NCI-H345 (cell line): ENCODE measurements around the gene DAPK1.
A peak's percentile ranks its signal among the peaks of the same experiment; 100 is the strongest.
"Not testable (repeated sequence)": the region's sequence is repeated elsewhere in the genome, so short reads cannot be mapped to it uniquely, and the experiment has no call there.

ENCODE experiments used
- DNase-seq: peaks from one replicate; lab custom pipeline; 2025; lab: John Stamatoyannopoulos, UW

DAPK1 gene

GRCh38 chr9:87543251-87543650, 45.6 kb downstream of the DAPK1 start:
- DNase-seq: no peak

DNA sequence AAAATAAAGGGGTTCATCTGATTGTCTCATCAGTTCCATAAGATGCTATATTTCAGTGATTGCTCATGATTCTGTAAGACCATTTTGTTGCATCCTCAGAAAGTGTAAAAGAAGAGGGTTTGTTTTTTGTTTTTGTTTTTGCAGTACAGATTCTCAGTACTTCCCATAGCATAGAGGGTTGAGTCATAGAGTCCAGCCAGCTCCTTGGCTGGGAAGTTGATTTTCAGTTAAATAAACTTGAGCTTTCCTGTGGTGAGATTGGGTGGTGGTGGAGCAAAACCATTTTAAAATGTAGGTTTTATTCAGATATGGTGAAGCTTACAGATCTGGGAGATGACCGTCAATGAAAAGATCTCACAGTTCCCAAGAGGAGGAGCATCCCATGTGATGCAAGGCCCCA, 48.2 kb downstream of the DAPK1 start:
- DNase-seq: no peak

- no peak for DNase-seq
Measured at GRCh38 chr9:87546704-87547103, 49.0 kb downstream of the DAPK1 start.

DNA sequence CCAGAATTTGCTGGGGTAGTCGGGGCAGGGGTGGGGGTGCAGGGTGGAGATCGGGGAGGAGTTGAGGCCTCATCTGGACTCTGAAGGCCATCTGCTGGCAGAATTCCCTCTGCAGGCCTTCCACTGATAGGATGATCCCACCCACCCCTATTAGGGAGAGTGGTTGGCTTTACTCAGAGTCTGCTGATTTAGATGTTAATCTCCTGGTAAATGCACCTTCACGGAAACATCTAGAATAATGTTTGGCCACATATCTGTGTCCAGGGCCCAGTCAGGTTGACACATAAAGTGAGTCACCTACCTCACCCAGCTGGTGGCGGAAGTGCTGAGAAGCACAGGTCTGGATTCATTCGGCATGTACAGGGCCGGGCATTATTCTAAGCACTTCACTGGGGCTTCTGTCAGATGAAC, 50.0 kb downstream of the DAPK1 start:
- DNase-seq: no peak

GRCh38 chr9:87548159-87548558, 50.5 kb downstream of the DAPK1 start:
- DNase-seq: no peak

DNA sequence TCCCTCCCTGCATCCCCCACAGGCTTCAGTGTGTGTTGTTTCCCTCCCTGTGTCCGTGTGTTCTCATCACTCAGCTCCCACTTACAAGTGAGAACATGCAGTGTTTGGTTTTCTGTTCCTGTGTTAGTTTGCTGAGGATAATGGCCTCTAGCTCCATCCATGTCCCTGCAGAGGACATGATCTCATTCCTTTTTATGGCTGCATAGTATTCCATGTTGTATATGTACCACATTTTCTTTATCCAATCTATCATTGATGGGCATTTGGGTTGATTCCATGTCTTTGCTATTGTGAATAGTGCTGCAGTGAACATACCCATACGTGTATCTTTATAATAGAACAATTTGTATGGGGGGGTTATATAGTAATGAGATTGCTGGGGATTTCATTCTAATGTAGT, 51.4 kb downstream of the DAPK1 start:
- not testable (repeated sequence) for DNase-seq

DNA sequence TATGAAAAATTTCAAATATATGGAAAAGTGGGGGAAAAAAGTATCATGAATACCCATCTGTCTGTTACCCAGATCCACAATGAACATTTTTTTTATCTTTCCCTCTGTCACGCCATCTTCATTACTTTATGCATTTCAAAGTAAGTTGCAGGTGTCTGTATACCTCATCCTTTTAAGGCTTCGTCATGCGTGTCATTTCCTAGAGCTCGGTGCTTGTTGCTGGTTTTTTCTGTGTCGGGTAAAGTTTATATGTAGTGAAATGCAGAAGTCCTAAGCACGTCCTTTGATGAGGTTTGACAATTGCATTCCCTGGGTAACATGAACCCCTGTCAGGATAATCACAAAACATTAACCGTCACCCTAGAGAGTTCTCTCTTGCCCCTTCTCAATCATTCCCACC, 52.1 kb downstream of the DAPK1 start:
- no peak for DNase-seq

GRCh38 chr9:87550253-87550954, 52.7 kb downstream of the DAPK1 start:
- no peak for DNase-seq

- no peak for DNase-seq
Measured at GRCh38 chr9:87551772-87552217, 54.1 kb downstream of the DAPK1 start.

DNA sequence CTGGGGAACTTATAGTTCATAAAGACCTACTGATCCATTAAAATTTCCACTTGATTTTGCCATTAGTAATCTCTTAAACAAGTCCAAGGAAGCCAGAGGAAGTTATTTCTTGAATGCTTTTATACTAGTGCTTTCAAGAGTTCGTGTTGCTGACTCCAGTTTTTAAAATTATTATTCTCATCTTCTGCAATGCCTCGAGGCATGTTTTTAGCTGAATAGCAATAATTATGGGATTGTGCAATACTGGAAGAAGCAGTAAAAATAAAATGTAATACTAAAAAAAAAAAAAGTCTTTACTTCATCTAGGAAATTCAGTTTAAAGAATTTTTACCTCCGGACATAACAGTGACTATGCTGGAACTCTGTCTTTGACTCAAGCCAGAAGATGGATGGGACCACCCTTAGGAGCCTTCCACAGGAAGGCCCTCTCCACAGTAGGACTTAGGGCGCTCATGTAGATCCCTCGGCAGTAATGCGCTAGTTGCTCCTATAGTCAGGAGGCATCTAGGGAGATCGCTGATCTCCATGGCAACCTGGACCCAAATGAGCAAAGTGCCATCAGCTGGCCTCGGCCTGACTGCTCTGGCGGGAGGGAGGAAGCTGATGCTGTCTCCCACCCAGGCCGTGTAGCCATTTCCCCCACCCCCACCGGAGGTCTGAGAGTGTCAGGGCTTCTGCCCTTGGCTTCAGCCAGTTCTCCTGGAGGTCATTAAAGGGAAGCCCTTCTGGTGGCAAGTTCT, 56.7 kb downstream of the DAPK1 start:
- DNase-seq: no peak

- DNase-seq: no peak
Measured at GRCh38 chr9:87554976-87555375, 57.3 kb downstream of the DAPK1 start.

GRCh38 chr9:87556039-87556438, 58.4 kb downstream of the DAPK1 start:
- DNase-seq: peak; percentile 77

GRCh38 chr9:87556821-87557220, 59.2 kb downstream of the DAPK1 start:
- DNase-seq: no peak

- no peak for DNase-seq
Measured at GRCh38 chr9:87557996-87558395, 60.3 kb downstream of the DAPK1 start.

- no peak for DNase-seq
Measured at GRCh38 chr9:87558606-87559190, 61.0 kb downstream of the DAPK1 start.

DNA sequence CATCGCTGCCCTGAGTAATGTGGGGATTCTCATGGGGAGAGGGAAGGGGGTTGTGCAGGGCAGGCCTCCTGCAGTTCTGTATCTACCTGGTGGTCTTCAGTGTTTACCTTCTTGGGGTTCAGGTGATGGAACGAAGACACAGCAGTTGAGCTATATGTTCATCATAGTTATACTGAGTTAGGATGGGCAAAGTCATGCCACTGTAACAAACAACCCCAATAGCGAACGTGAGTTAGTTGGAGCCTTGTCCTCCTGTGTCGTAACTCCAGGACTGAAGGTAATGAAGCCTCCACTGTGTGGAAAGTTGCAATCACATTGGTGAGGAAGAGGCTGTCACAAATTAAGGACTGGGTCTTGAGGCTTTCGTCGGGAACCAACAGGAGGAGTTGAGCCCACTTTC, 64.4 kb downstream of the DAPK1 start:
- no peak for DNase-seq

DNA sequence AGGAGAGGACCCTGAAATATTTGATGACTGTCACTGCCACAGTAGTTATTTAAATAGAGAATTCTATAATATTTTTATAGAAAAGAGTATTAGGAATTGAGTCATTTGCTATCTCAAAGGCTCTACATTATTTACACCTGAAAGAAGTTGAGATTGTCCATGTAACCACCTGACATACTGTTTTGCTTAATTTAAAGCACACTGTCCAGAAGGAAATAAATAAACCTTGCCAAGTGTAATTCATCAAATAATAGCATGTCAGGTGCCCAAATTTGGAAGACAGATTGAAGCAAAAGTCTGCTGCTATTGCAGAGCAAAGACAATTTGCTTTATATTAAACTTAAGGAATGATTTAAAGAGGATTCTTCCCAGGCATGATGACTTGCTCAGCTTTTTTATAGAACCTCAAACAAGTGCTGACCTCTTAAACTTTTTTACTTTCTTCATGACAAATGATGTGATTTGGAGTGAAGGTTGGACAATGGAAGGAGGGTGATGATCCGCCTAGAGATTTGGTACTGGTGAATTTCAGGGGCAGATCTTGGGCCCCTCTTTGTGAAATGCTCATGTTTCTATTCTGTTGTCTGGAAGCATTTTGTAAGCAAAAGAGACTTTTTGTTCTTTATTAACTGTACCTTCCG, 65.0 kb downstream of the DAPK1 start:
- DNase-seq: no peak

- no peak for DNase-seq
Measured at GRCh38 chr9:87564111-87564510, 66.4 kb downstream of the DAPK1 start.

DNA sequence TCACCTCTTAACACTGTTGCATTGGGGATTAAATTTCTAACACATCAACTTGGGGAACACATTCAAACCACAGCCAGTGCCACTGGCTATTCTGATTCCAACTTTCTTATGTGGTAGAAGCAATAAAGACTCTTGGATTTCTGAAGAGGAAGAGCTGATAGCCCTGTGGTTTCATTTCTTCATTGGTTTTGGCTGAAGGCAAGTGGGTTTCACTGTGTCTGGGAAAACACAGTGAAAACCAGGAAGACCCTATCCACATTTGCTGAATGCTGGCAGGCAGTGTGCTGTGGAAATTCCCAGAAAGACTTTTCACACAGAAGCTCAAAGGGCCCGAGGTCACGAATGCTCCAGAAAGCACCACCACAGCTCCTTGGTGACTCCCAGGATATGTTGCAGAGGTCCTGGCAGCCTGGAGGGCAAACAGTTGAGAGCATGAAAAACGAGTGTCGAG, 67.1 kb downstream of the DAPK1 start:
- no peak for DNase-seq

DNA sequence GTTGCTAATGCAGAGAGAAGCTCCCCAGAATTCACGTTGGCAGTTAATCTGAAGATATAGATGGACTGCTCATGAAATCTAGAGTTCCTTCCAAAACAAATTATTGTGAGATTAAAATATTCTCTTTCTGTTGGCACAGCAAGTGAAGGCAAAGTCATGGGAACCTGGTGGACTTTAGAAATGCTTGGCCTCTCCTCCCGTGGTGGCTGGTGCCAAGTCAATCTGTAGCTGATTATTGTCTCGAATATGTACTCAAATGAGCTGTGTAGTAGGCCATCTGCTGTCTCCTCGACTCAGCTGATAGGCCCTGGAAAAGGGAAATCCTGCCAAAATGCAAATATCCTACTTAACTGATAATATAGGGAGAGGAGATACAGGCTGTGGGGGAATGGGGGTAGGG, 69.3 kb downstream of the DAPK1 start:
- DNase-seq: no peak

- DNase-seq: no peak
Measured at GRCh38 chr9:87567571-87567970, 69.9 kb downstream of the DAPK1 start.

DNA sequence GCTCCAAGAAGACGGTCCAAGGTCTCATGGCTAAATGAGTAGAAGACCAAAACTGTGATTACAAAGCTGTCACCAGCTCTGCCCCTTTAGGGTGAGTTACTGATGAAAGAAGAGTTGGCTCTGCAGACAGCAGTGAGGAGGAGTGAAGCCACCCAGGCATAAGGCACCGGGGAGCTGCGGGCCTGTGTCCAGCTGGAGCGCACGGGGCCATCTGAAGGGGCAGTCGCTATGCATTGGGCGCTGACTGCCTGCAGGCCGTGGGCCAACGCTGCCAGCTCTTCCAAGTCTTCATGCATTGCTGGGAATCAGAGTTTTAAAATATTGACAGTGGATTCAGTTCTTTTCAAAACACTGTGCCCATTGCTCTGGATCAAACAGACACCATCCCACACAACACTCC, 70.3 kb downstream of the DAPK1 start:
- DNase-seq: no peak

DNA sequence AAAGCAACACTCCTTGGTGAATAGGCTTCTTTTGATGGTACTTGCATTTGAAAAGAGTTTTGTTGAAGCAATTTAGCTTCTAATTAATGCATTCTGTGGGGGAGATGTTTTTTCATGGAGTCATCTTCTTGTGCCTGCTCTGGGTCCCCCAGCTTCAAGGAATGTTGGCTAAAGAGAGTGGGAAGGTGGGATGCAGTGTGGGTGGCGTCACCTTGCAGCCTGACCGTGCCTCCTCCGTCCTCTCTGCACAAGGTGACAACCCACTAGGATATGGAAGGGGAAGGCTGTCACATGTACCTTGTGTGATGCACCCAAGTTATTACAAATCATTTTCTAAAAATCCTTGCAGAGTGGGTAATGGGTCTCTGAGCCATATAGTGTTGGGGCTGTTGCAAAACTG, 70.7 kb downstream of the DAPK1 start:
- no peak for DNase-seq
